ENCODE results near the gene DNM2. TPM values are rescaled to one million over a fixed set of nuclear protein-coding genes. Genes with fewer than 3 reads are reported as not detected.

DNM2 gene
- total RNA-seq, 1 experiment from 2014 or later: 125 TPM

- intact Hi-C loops (cut with micrococcal nuclease; ENCODE audit: unreplicated experiment) (no loop called here), in situ Hi-C loops (cut with HindIII; ENCODE audit: low pct_unique_long_range_greater_than_20kb, low sequenced_read_pairs) (no loop called here)
- H3K4me1 ChIP-seq (ENCODE audit: control insufficient read depth, insufficient read depth, low read length): no peaks in the 10 kb centered on the region
- TF ChIP-seq CTCF (IDR thresholded peaks at IDR 0.05) (no peak), TCF7L2 (IDR thresholded peaks at IDR 0.05; ENCODE audit: low read depth, low read length) (no peak), SIN3A (IDR thresholded peaks at IDR 0.05; ENCODE audit: borderline replicate concordance, insufficient read depth, low read depth, low read length) (no peak), POLR2AphosphoS5 (IDR thresholded peaks at IDR 0.05; ENCODE audit: low read depth, low read length) (no peak), REST (IDR thresholded peaks at IDR 0.05; ENCODE audit: insufficient read depth in 1 of 2, low read depth in 2 of 2, low read length in 1 of 2) (no peak)
- H3K36me3 ChIP-seq (ENCODE audit: control insufficient read depth, insufficient read depth, low read length): 0 out of 2 replicates have a peak, but pooled peaks cover 2% of the 10 kb centered on the region
- CTCF ChIA-PET: no interaction called here
- H3K27me3 ChIP-seq (ENCODE audit: control insufficient read depth, insufficient read depth, low read length): no peaks in the 10 kb centered on the region
- no peaks in the 10 kb centered on the region for H3K9me3 ChIP-seq (ENCODE audit: control insufficient read depth, insufficient read depth, low read depth, low read length)
- no peak overlapping the region for H3K27ac ChIP-seq (ENCODE audit: low read length)
- POLR2A ChIA-PET: no interaction called here
- no peak for ATAC-seq
- no peak for DNase-seq (ENCODE audit: low read depth, low spot score)
- H3K4me3 ChIP-seq (ENCODE audit: low read depth in 2 of 2, low read length in 2 of 2): no peak overlapping the region
- BruUV-seq (replicated peaks): no TSS peak
Measured at GRCh38 chr19:10782795-10783194, 64.9 kb downstream of the DNM2 start.

GRCh38 chr19:10784257-10784656, 66.4 kb downstream of the DNM2 start:
- TF ChIP-seq CTCF (IDR thresholded peaks at IDR 0.05) (no peak), REST (IDR thresholded peaks at IDR 0.05; ENCODE audit: insufficient read depth in 1 of 2, low read depth in 2 of 2, low read length in 1 of 2) (no peak), TCF7L2 (IDR thresholded peaks at IDR 0.05; ENCODE audit: low read depth, low read length) (no peak), POLR2AphosphoS5 (IDR thresholded peaks at IDR 0.05; ENCODE audit: low read depth, low read length) (no peak), SIN3A (IDR thresholded peaks at IDR 0.05; ENCODE audit: borderline replicate concordance, insufficient read depth, low read depth, low read length) (no peak)
- H3K9me3 ChIP-seq (ENCODE audit: control insufficient read depth, insufficient read depth, low read depth, low read length): no peaks in the 10 kb centered on the region
- ChIA-PET CTCF (no interaction called here), POLR2A (no interaction called here)
- no peak overlapping the region for H3K27ac ChIP-seq (ENCODE audit: low read length)
- no peak for ATAC-seq
- DNase-seq (ENCODE audit: low read depth, low spot score): no peak
- intact Hi-C loops (cut with micrococcal nuclease; ENCODE audit: unreplicated experiment) (no loop called here), in situ Hi-C loops (cut with HindIII; ENCODE audit: low pct_unique_long_range_greater_than_20kb, low sequenced_read_pairs) (no loop called here)
- H3K36me3 ChIP-seq (ENCODE audit: control insufficient read depth, insufficient read depth, low read length): 0 out of 2 replicates have a peak, but pooled peaks cover 2% of the 10 kb centered on the region
- BruUV-seq (replicated peaks): no TSS peak
- no peaks in the 10 kb centered on the region for H3K4me1 ChIP-seq (ENCODE audit: control insufficient read depth, insufficient read depth, low read length)
- H3K27me3 ChIP-seq (ENCODE audit: control insufficient read depth, insufficient read depth, low read length): no peaks in the 10 kb centered on the region
- no peak overlapping the region for H3K4me3 ChIP-seq (ENCODE audit: low read depth in 2 of 2, low read length in 2 of 2)
